K562 (cell line): ENCODE results near the gene CACNB2. TPM values are rescaled to one million over a fixed set of nuclear protein-coding genes. Genes with fewer than 3 reads are reported as not detected.

Experiments used
- ATAC-seq: fragments of 200-7000 bp; cut with Tn5 transposase; 3 replicates; pipeline ENCODE4 v1.9.1; 2020; ENCODE audit warnings: moderate library complexity
- BruUV-seq: library from RNA; stranded (reverse); fragments of 400-500 nt; replicated peaks from 2 replicates; lab custom pipeline; 2021; lab: Mats Ljungman, UMichigan
- CTCF ChIA-PET: fragments of 300-600 bp; formaldehyde crosslinking; extraction: SDS; loops from one replicate; lab custom pipeline; 2021; ENCODE audit warnings: low intra/inter-chr PET ratio; lab: Yijun Ruan, JAX
- POLR2A ChIA-PET: fragments of 300-600, 350-650 bp; sonication (Branson Sonifier 250); formaldehyde crosslinking; extraction: SDS; loops from one replicate; lab custom pipeline; 2021; ENCODE audit warnings: antibody characterized with exemption, inconsistent platforms; lab: Yijun Ruan, JAX
- DNase-seq, 4 experiments: peaks; one replicate each; pipeline versions ENCODE4 v3.0.0 to v3.0.0-alpha.2; 2011 to 2018; ENCODE audit warnings: low spot score in 3 of 4, mixed read lengths in 3 of 4; ENCODE audit errors: extremely low read depth in 1 of 4
- FAIRE-seq: peaks from 2 replicates; lab custom pipeline; 2011; peaks lifted over from hg19 to GRCh38; lab: Jason Lieb, UNC
- H2AFZ ChIP-seq: 2 replicates; pipeline ENCODE4 v1.6.0; 2011; ENCODE audit warnings: low read depth, low read length, control low read depth, inconsistent platforms
- H3K27ac ChIP-seq: fragments of 200-600 bp; 3 replicates; pipeline ENCODE4 v1.8.0; 2011; ENCODE audit warnings: low read depth, mild to moderate bottlenecking, control low read depth, inconsistent platforms, low read length, moderate library complexity, mixed read lengths; ENCODE audit errors: extremely low read depth
- H3K27me3 ChIP-seq, 2 experiments: fragments of 300-600 bp in 1 of 2; 2 replicates in 1 of 2; 3 replicates in 1 of 2; pipeline versions ENCODE4 v1.6.0 to v1.8.0; 2011; ENCODE audit warnings: inconsistent platforms in 2 of 2, low read length in 2 of 2, mild to moderate bottlenecking in 1 of 2, mixed read lengths in 1 of 2, moderate library complexity in 1 of 2; ENCODE audit not compliant: control insufficient read depth in 2 of 2, insufficient read depth in 2 of 2
- H3K36me3 ChIP-seq: fragments of 300-600 bp; 3 replicates; pipeline ENCODE4 v1.8.0; 2011; ENCODE audit warnings: mild to moderate bottlenecking, low read length, inconsistent platforms; ENCODE audit not compliant: control insufficient read depth, insufficient read depth
- H3K4me1 ChIP-seq, 2 experiments: fragments of 200-600 bp in 1 of 2; replicated peaks in 1 of 2; 2 replicates in 1 of 2; 3 replicates in 1 of 2; pipeline versions ENCODE4 v1.5.1 to v1.8.0; 2011; ENCODE audit warnings: inconsistent platforms in 2 of 2, low read length in 2 of 2, mild to moderate bottlenecking in 1 of 2, mixed read lengths in 1 of 2, moderate library complexity in 1 of 2; ENCODE audit not compliant: control insufficient read depth in 2 of 2, insufficient read depth in 2 of 2
- H3K4me2 ChIP-seq: 2 replicates; pipeline ENCODE4 v1.6.1; 2011; ENCODE audit warnings: low read length, control low read depth, inconsistent platforms, mixed read lengths; ENCODE audit not compliant: insufficient read depth
- H3K4me3 ChIP-seq: fragments of 200-600 bp; sonication (generic), shearing (Covaris generic); 2 replicates; pipeline ENCODE4 v1.5.1; 2016; ENCODE audit warnings: control low read depth, inconsistent platforms
- H3K79me2 ChIP-seq: fragments of 200-600 bp; 3 replicates; pipeline ENCODE4 v1.8.0; 2011; ENCODE audit warnings: low read length, inconsistent platforms; ENCODE audit not compliant: control insufficient read depth, insufficient read depth
- H3K9ac ChIP-seq, 2 experiments: 2 replicates each; pipeline versions ENCODE4 v1.6.0 to v1.6.1; 2011; ENCODE audit warnings: low read depth in 2 of 2, low read length in 2 of 2, control low read depth in 1 of 2, inconsistent platforms in 1 of 2, mild to moderate bottlenecking in 1 of 2, mixed read lengths in 1 of 2; ENCODE audit not compliant: insufficient read depth in 1 of 2
- H3K9me1 ChIP-seq: one replicate; pipeline ENCODE4 v1.6.0; 2011; ENCODE audit warnings: inconsistent platforms, mild to moderate bottlenecking, low read length, moderate library complexity; ENCODE audit not compliant: control insufficient read depth, insufficient read depth
- H3K9me3 ChIP-seq: replicated peaks from 2 replicates; pipeline ENCODE4 v1.5.1; 2011; ENCODE audit warnings: low read depth, low read length, inconsistent platforms; ENCODE audit not compliant: control insufficient read depth, insufficient read depth
- H4K20me1 ChIP-seq: replicated peaks from 2 replicates; pipeline ENCODE4 v1.6.1; 2011; ENCODE audit warnings: low read length, inconsistent platforms, mixed read lengths; ENCODE audit not compliant: control insufficient read depth, insufficient read depth
- HDAC2 ChIP-seq: fragments of 450-650 bp; IDR thresholded peaks from 2 replicates; pipeline ENCODE4 v1.6.1; 2016; ENCODE audit warnings: mild to moderate bottlenecking
- PYGO2 ChIP-seq: fragments of 450-650 bp; IDR thresholded peaks from 2 replicates; pipeline ENCODE4 v1.6.1; 2016; ENCODE audit warnings: mild to moderate bottlenecking, missing genetic modification characterization, moderate library complexity, missing compliant biosample characterization
- SIN3B ChIP-seq: fragments of 450-650 bp; IDR thresholded peaks from 2 replicates; pipeline ENCODE4 v1.6.1; 2017; ENCODE audit warnings: low read depth, mild to moderate bottlenecking, moderate library complexity
- ZNF124 ChIP-seq: sonication (generic); formaldehyde crosslinking; IDR thresholded peaks from 2 replicates; pipeline ENCODE4 v1.8.1; 2022; ENCODE audit warnings: missing genetic modification reagents
- ZNF398 ChIP-seq: fragments of 250-450 bp; sonication (Bioruptor Pico); IDR thresholded peaks from 2 replicates; pipeline ENCODE4 v1.8.0; 2021; ENCODE audit warnings: moderate library complexity, mild to moderate bottlenecking, inconsistent platforms
- WGBS: fragments of 100-300 bp; shearing (Covaris generic); methylation state at CpG from one replicate; pipeline ENCODE4 v1.1.6; 2016; ENCODE audit warnings: low coverage, mixed read lengths; ENCODE audit not compliant: insufficient coverage; ENCODE audit errors: missing lambda C conversion rate; 5-methylcytosine and 5-hydroxymethylcytosine counted together
- in situ Hi-C: fragments of 300-500 bp; cut with MboI; formaldehyde crosslinking; loops from 4 replicates; pipeline ENCODE4 v1.15.0; 2018; ENCODE audit warnings: inconsistent platforms, mixed read lengths
- intact Hi-C: fragments of 100-400 bp; cut with micrococcal nuclease; formaldehyde crosslinking; loops from 2 replicates; pipeline ENCODE4 v1.14.2; 2022
- polyA plus RNA-seq, 8 experiments: library from polyadenylated mRNA; depleted of rRNA in 4 of 8; stranded (reverse) in 5 of 8; unstranded in 3 of 8; fragments of >200 nt; fragmentation: Nextera tagmentation in 2 of 8; fragmentation: Illumina TruSeq in 1 of 8; extraction: Ambion mirVana in 2 of 8; extraction: Trizol in 1 of 8; gene quantifications; 2 replicates each; pipeline versions ENCODE4 v1.2.1 to v1.2.3, GENCODE V29; 2011 to 2014; ENCODE audit warnings: inconsistent platforms in 1 of 8, missing spikeins in 1 of 8
- total RNA-seq, 7 experiments: library from RNA; depleted of rRNA in 6 of 7; stranded (reverse); fragments of >200 nt in 6 of 7; fragmentation: Illumina TruSeq in 2 of 7; extraction: Trizol in 2 of 7; gene quantifications; 2 replicates each; pipeline versions ENCODE4 v1.2.1 to v1.2.3, GENCODE V29; 2011 to 2021; ENCODE audit warnings: low replicate concordance in 1 of 7
- TF ChIP-seq, protein P1 (sequence below): fragments of 250-450 bp; sonication (Bioruptor Pico); IDR thresholded peaks from 2 replicates; pipeline ENCODE4 v1.4.0; 2020; ENCODE audit warnings: mild to moderate bottlenecking
- TF ChIP-seq, protein P2 (sequence below): sonication (generic); formaldehyde crosslinking; IDR thresholded peaks from 2 replicates; pipeline ENCODE4 v1.8.1; 2022; ENCODE audit warnings: missing genetic modification reagents

The CACNB2 gene
- total and polyA plus RNA-seq, 9 of the 15 experiments (the other 6 are each of a cell fraction or from before 2014, with no cell fraction given), result 1.8 to 2.2 TPM; not detected in 7

DNA sequence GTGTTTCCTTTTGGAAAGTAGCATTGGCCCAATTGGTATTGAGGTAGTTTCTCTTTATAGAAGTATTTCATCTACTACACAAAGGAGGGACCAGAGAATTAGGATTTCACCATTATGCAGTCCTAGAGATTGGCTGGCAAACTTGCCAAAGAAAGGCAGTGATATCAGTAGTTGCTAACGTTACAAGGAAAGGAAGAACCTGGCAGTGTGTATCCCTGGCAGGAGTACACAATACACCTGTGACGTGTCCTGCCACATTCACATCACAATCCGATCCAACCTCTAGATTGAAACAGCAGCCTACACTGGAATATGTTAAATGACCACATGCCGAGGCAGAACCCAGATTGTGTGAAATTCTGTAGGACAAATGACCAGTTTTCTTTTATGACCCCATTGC is 81.7 kb downstream of the CACNB2 start:
- H4K20me1 ChIP-seq, result no peaks in the 10 kb centered on the region
- TF ChIP-seq HDAC2, result no peak
- TF ChIP-seq PYGO2 (tag), result no peak
- TF ChIP-seq ZNF124 (CRISPR knock-in tag), result no peak
- TF ChIP-seq, protein P1, sequence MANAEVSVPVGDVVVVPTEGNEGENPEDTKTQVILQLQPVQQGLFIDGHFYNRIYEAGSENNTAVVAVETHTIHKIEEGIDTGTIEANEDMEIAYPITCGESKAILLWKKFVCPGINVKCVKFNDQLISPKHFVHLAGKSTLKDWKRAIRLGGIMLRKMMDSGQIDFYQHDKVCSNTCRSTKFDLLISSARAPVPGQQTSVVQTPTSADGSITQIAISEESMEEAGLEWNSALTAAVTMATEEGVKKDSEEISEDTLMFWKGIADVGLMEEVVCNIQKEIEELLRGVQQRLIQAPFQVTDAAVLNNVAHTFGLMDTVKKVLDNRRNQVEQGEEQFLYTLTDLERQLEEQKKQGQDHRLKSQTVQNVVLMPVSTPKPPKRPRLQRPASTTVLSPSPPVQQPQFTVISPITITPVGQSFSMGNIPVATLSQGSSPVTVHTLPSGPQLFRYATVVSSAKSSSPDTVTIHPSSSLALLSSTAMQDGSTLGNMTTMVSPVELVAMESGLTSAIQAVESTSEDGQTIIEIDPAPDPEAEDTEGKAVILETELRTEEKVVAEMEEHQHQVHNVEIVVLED (CRISPR knock-in tag), result no peak
- no peak for TF ChIP-seq SIN3B
- TF ChIP-seq ZNF398 (CRISPR knock-in tag), result no peak
- TF ChIP-seq, protein P2, sequence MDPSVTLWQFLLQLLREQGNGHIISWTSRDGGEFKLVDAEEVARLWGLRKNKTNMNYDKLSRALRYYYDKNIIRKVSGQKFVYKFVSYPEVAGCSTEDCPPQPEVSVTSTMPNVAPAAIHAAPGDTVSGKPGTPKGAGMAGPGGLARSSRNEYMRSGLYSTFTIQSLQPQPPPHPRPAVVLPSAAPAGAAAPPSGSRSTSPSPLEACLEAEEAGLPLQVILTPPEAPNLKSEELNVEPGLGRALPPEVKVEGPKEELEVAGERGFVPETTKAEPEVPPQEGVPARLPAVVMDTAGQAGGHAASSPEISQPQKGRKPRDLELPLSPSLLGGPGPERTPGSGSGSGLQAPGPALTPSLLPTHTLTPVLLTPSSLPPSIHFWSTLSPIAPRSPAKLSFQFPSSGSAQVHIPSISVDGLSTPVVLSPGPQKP (CRISPR knock-in tag), result no peak
- TF ChIP-seq, all 486 proteins: peak for 0
- WGBS, result 0% methylated on average over 4 of the region's 4 CpGs
- H3K4me1 ChIP-seq, result no peaks in the 10 kb centered on the region
- ATAC-seq, result no peak
- CTCF ChIA-PET, result no interaction called here
- intact Hi-C loops (no loop called here), in situ Hi-C loops (no loop called here)
- H3K79me2 ChIP-seq, result no peaks in the 10 kb centered on the region
- H3K4me3 ChIP-seq, result no peak overlapping the region
- no peaks in the 10 kb centered on the region for H3K9me1 ChIP-seq
- H3K27me3 ChIP-seq, result no peaks in the 10 kb centered on the region; a peak in 1 of 5 replicates
- no peak overlapping the region for H3K9ac ChIP-seq
- H3K9me3 ChIP-seq, result no peaks in the 10 kb centered on the region
- no peak overlapping the region for H3K4me2 ChIP-seq
- BruUV-seq, result no TSS peak
- no peaks in the 10 kb centered on the region for H3K36me3 ChIP-seq
- POLR2A ChIA-PET, result no interaction called here
- no peak overlapping the region for H3K27ac ChIP-seq
- no peak for DNase-seq
- FAIRE-seq, result no peak
- H2AFZ ChIP-seq, result no peak overlapping the region
